Skin epidermis (tissue), 12 donors: ENCODE results near the gene FAM135A.
"Not testable (repeated sequence)": the region's sequence is repeated elsewhere in the genome, so short reads cannot be mapped to it uniquely, and the experiment has no call there.

Source experiments
- H3K27ac ChIP-seq, 21 experiments: fragments of 200-600 bp; sonication (generic) in 11 of 21; one replicate each; pipeline ENCODE4 v1.5.0; 2020; ENCODE audit warnings: mild to moderate bottlenecking in 3 of 21, inconsistent platforms in 2 of 21, moderate library complexity in 2 of 21
- H3K4me3 ChIP-seq, 7 experiments: fragments of 200-600 bp; sonication (generic) in 2 of 7; one replicate each; pipeline ENCODE4 v1.5.0; 2020; ENCODE audit warnings: inconsistent platforms in 2 of 7, mild to moderate bottlenecking in 2 of 7, moderate library complexity in 1 of 7

Gene FAM135A

GRCh38 chr6:70524721-70525286 is 111.5 kb downstream of the FAM135A start:
- no peak overlapping the region for H3K4me3 ChIP-seq

GRCh38 chr6:70527071-70527737 is 113.9 kb downstream of the FAM135A start:
- no peak overlapping the region for H3K27ac ChIP-seq
- no peak overlapping the region for H3K4me3 ChIP-seq

More at GRCh38 chr6:70524721-70525286, 111.5 kb downstream of the FAM135A start:
- no peak overlapping the region for H3K27ac ChIP-seq

GRCh38 chr6:70530023-70530422 is 116.7 kb downstream of the FAM135A start:
- no peak overlapping the region for H3K27ac ChIP-seq
- H3K4me3 ChIP-seq: no peak overlapping the region

- Histone ChIP-seq H3K4me3 (no peak overlapping the region), H3K27ac (no peak overlapping the region)
These were observed 117.8 kb downstream of the FAM135A start for GRCh38 chr6:70531133-70531532.

GRCh38 chr6:70537266-70537665 is 124.0 kb downstream of the FAM135A start:
- no peak overlapping the region for H3K27ac ChIP-seq
- no peak overlapping the region for H3K4me3 ChIP-seq

- no peak overlapping the region for H3K27ac ChIP-seq
- no peak overlapping the region for H3K4me3 ChIP-seq
These were observed 125.1 kb downstream of the FAM135A start for GRCh38 chr6:70538376-70538775.

GRCh38 chr6:70547313-70547712 is 134.0 kb downstream of the FAM135A start:
- no peak overlapping the region for H3K27ac ChIP-seq
- H3K4me3 ChIP-seq: no peak overlapping the region

GRCh38 chr6:70547905-70548304 is 134.6 kb downstream of the FAM135A start:
- H3K27ac ChIP-seq: no peak overlapping the region
- no peak overlapping the region for H3K4me3 ChIP-seq

GRCh38 chr6:70549327-70549726 is 136.0 kb downstream of the FAM135A start:
- H3K27ac ChIP-seq: no peak overlapping the region
- H3K4me3 ChIP-seq: no peak overlapping the region

- Histone ChIP-seq H3K27ac (no peak overlapping the region), H3K4me3 (no peak overlapping the region)
These were observed 138.3 kb downstream of the FAM135A start for GRCh38 chr6:70551566-70551965.

- H3K4me3 ChIP-seq, H3K27ac ChIP-seq: not testable (repeated sequence)
These were observed 139.1 kb downstream of the FAM135A start for GRCh38 chr6:70552286-70552940.

- Histone ChIP-seq H3K4me3 (no peak overlapping the region), H3K27ac (no peak overlapping the region)
These were observed 139.7 kb downstream of the FAM135A start for GRCh38 chr6:70552974-70553373.

GRCh38 chr6:70557998-70558397 is 144.7 kb downstream of the FAM135A start:
- H3K27ac ChIP-seq: no peak overlapping the region
- no peak overlapping the region for H3K4me3 ChIP-seq

GRCh38 chr6:70562401-70562800 is 149.1 kb downstream of the FAM135A start:
- H3K4me3 ChIP-seq, H3K27ac ChIP-seq: not testable (repeated sequence)

GRCh38 chr6:70563530-70563929 is 150.2 kb downstream of the FAM135A start:
- no peak overlapping the region for H3K27ac ChIP-seq

GRCh38 chr6:70566751-70567382 is 153.6 kb downstream of the FAM135A start, which contains the start of gene SDHAF4:
Gene SDHAF4, plus strand, starts transcription at chr6:70566930. Its CDS starts 11 bp downstream, at chr6:70566941.
- Histone ChIP-seq H3K27ac (peak within 1 kb of the TSS in 20 of 21 experiments; percentile 78 to 97 (median 91)), H3K4me3 (peak within 1 kb of the TSS; percentile 54 to 93 (median 73))

More at GRCh38 chr6:70563530-70563929, 150.2 kb downstream of the FAM135A start:
- no peak overlapping the region for H3K4me3 ChIP-seq

- H3K4me3 ChIP-seq: no peak overlapping the region
- no peak overlapping the region for H3K27ac ChIP-seq
These were observed 161.3 kb downstream of the FAM135A start for GRCh38 chr6:70574643-70575042.

GRCh38 chr6:70575899-70576495 is 162.7 kb downstream of the FAM135A start:
- Histone ChIP-seq H3K27ac (no peak overlapping the region), H3K4me3 (no peak overlapping the region)

GRCh38 chr6:70586114-70586513 is 172.8 kb downstream of the FAM135A start:
- no peak overlapping the region for H3K4me3 ChIP-seq
- H3K27ac ChIP-seq: no peak overlapping the region

GRCh38 chr6:70590400-70590799 is 177.1 kb downstream of the FAM135A start:
- H3K27ac ChIP-seq: no peak overlapping the region
- no peak overlapping the region for H3K4me3 ChIP-seq
